Breast epithelium (tissue), 4 donors: ENCODE measurements around the gene HLA-DPA1. TPM values are rescaled to one million over a fixed set of nuclear protein-coding genes. Genes with fewer than 3 reads are reported as not detected.
"Not testable (repeated sequence)": the region's sequence is repeated elsewhere in the genome, so short reads cannot be mapped to it uniquely, and the experiment has no call there.

ENCODE experiments used
- DNase-seq, 2 donors: peaks; one replicate each; pipeline ENCODE4 v3.0.0-alpha.2; 2019; ENCODE audit warnings: low spot score in 2 of 2
- H3K27ac ChIP-seq, 2 donors: fragments of 200-600 bp; sonication (generic) in 1 of 2; one replicate each; pipeline ENCODE4 v1.5.1; 2016 to 2019; ENCODE audit warnings: mild to moderate bottlenecking in 1 of 2
- H3K27me3 ChIP-seq, 2 donors: fragments of 200-600 bp; sonication (generic) in 1 of 2; one replicate each; pipeline versions ENCODE4 v1.5.1 to v1.6.0; 2017 to 2019; ENCODE audit warnings: control low read depth in 1 of 2, mild to moderate bottlenecking in 1 of 2
- H3K36me3 ChIP-seq: fragments of 200-600 bp; one replicate; pipeline ENCODE4 v1.5.1; 2019
- H3K4me1 ChIP-seq, 2 donors: fragments of 200-600 bp; sonication (generic); one replicate each; pipeline ENCODE4 v1.5.1; 2016 to 2019; ENCODE audit warnings: control low read depth in 1 of 2
- H3K4me3 ChIP-seq, 3 donors: fragments of 200-600 bp; sonication (generic); 1 replicate in 2 of 3; 2 replicates in 1 of 3; pipeline ENCODE4 v1.5.1; 2016 to 2019; ENCODE audit warnings: mild to moderate bottlenecking in 3 of 3, moderate library complexity in 2 of 3
- H3K9me3 ChIP-seq, 2 donors: fragments of 200-600 bp; sonication (generic) in 1 of 2; one replicate each; pipeline ENCODE4 v1.5.1; 2016 to 2019; ENCODE audit warnings: control low read depth in 1 of 2
- CTCF ChIP-seq, 3 donors: fragments of 450-650 bp; IDR thresholded peaks; one replicate each; pipeline ENCODE4 v1.5.1; 2016 to 2017; ENCODE audit warnings: antibody characterized with exemption in 3 of 3, mild to moderate bottlenecking in 3 of 3, moderate library complexity in 3 of 3
- POLR2A ChIP-seq: fragments of 450-650 bp; IDR thresholded peaks from one replicate; pipeline ENCODE4 v1.6.1; 2016; ENCODE audit warnings: antibody characterized with exemption, mild to moderate bottlenecking, moderate library complexity
- POLR2AphosphoS5 ChIP-seq, 3 donors: sonication (generic); formaldehyde crosslinking; IDR thresholded peaks; one replicate each; pipeline ENCODE4 v1.6.1; 2017; ENCODE audit warnings: antibody characterized with exemption in 3 of 3
- intact Hi-C: fragments of 100-400 bp; cut with DNase I; formaldehyde crosslinking; loops from one replicate; pipeline ENCODE4 v1.15.1; 2023; ENCODE audit warnings: low total_unique reads
- total RNA-seq, 3 donors: library from RNA; depleted of rRNA; stranded (reverse); fragments of >200 nt; gene quantifications; one replicate each; pipeline ENCODE4 v1.1.0, GENCODE V29; 2016

The HLA-DPA1 gene
- total RNA-seq, 3 donors from 2014 or later, result 51.8 to 116 (median 75.4) TPM

- no peaks in the 10 kb centered on the region for H3K9me3 ChIP-seq
- no peaks in the 10 kb centered on the region for H3K36me3 ChIP-seq
- no peak overlapping the region for H3K27ac ChIP-seq
- TF ChIP-seq POLR2AphosphoS5 (IDR thresholded peaks at IDR 0.05), result no peak
- TF ChIP-seq CTCF (IDR thresholded peaks at IDR 0.05), result no peak
- no peak for TF ChIP-seq POLR2A
- DNase-seq, result no peak
- H3K4me3 ChIP-seq, result no peak overlapping the region
- no peaks in the 10 kb centered on the region for H3K27me3 ChIP-seq
- intact Hi-C loops, result no loop called here
- no peaks in the 10 kb centered on the region for H3K4me1 ChIP-seq
Observed at GRCh38 chr6:33065312-33065711, 8.1 kb downstream of the HLA-DPA1 start.

GRCh38 chr6:33064723-33065122 lies 8.7 kb downstream of the HLA-DPA1 start:
- no peak overlapping the region for H3K4me3 ChIP-seq
- H3K9me3 ChIP-seq, result no peaks in the 10 kb centered on the region
- no peak for DNase-seq
- no peaks in the 10 kb centered on the region for H3K36me3 ChIP-seq
- no peaks in the 10 kb centered on the region for H3K4me1 ChIP-seq
- H3K27ac ChIP-seq, result peak overlapping the region in 1 of 2 donors; percentile 6
- H3K27me3 ChIP-seq, result no peaks in the 10 kb centered on the region
- intact Hi-C loops, result no loop called here
- TF ChIP-seq POLR2AphosphoS5 (IDR thresholded peaks at IDR 0.05), result no peak
- no peak for TF ChIP-seq POLR2A
- no peak for TF ChIP-seq CTCF (IDR thresholded peaks at IDR 0.05)

DNA sequence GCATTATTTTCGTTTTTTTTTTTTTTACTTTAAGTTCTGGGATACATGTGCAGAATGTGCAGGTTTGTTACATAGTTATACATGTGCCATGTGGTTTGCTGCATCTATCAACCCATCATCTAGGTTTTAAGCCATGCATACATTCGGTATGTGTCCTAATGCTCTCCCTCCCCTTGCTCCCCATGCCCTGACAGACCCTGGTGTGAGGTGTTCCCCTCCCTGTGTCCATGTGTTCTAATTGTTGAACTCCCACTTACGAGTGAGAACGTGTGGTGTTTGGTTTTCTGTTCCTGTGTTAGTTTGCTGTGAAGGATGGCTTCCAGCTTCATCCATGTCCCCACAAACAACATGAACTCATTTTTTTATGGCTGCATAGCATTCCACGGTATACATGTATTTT lies 10.0 kb downstream of the HLA-DPA1 start:
- DNase-seq, H3K27me3 ChIP-seq, H3K36me3 ChIP-seq, H3K4me3 ChIP-seq, intact Hi-C loops, H3K9me3 ChIP-seq, H3K4me1 ChIP-seq, H3K27ac ChIP-seq: not testable (repeated sequence)

- Histone ChIP-seq H3K4me3 (no peak overlapping the region), H3K27ac (no peak overlapping the region), H3K9me3 (no peaks in the 10 kb centered on the region), H3K27me3 (no peaks in the 10 kb centered on the region), H3K36me3 (no peaks in the 10 kb centered on the region), H3K4me1 (no peaks in the 10 kb centered on the region)
- DNase-seq, result no peak
- intact Hi-C loops, result no loop called here
- no peak for TF ChIP-seq POLR2AphosphoS5 (IDR thresholded peaks at IDR 0.05)
Observed at GRCh38 chr6:33061987-33062386, 11.5 kb downstream of the HLA-DPA1 start.

GRCh38 chr6:33057222-33058150 lies 16.0 kb downstream of the HLA-DPA1 start:
- Histone ChIP-seq H3K4me1 (no peaks in the 10 kb centered on the region), H3K9me3 (no peaks in the 10 kb centered on the region), H3K4me3 (no peak overlapping the region), H3K27me3 (no peaks in the 10 kb centered on the region), H3K36me3 (no peaks in the 10 kb centered on the region), H3K27ac (no peak overlapping the region)
- no peak for DNase-seq
- intact Hi-C loops, result no loop called here
- no peak for TF ChIP-seq POLR2A
- TF ChIP-seq POLR2AphosphoS5 (IDR thresholded peaks at IDR 0.05), result no peak
- no peak for TF ChIP-seq CTCF (IDR thresholded peaks at IDR 0.05)

GRCh38 chr6:33053230-33053629 lies 20.2 kb downstream of the HLA-DPA1 start:
- Histone ChIP-seq H3K4me1 (no peaks in the 10 kb centered on the region), H3K27ac (no peak overlapping the region), H3K9me3 (no peaks in the 10 kb centered on the region), H3K27me3 (peaks cover 0 to 4% of the 10 kb centered on the region in 2 donors), H3K36me3 (no peaks in the 10 kb centered on the region), H3K4me3 (no peak overlapping the region)
- DNase-seq, result no peak
- intact Hi-C loops, result no loop called here
- TF ChIP-seq POLR2AphosphoS5 (IDR thresholded peaks at IDR 0.05) (no peak), POLR2A (no peak), CTCF (IDR thresholded peaks at IDR 0.05) (no peak)
